H1 (cell line): ENCODE measurements around the gene CEP128. TPM values are rescaled to one million over a fixed set of nuclear protein-coding genes. Genes with fewer than 3 reads are reported as not detected.

ENCODE experiments used
- CTCF ChIA-PET: fragments of 300-600 bp; sonication (Branson Sonifier 250); formaldehyde crosslinking; loops from one replicate; lab custom pipeline; 2021; ENCODE audit not compliant: partially characterized antibody; lab: Charles Lee
- POLR2A ChIA-PET: fragments of 300-600 bp; sonication (Branson Sonifier 250); formaldehyde crosslinking; loops from one replicate; lab custom pipeline; 2021; ENCODE audit warnings: inconsistent platforms; ENCODE audit not compliant: partially characterized antibody; lab: Charles Lee
- DNase-seq, 2 experiments: peaks; one replicate each; pipeline versions ENCODE4 v3.0.0 to v3.0.0-alpha.2; 2010 to 2022; ENCODE audit warnings: low spot score in 2 of 2, low read depth in 1 of 2, mixed read lengths in 1 of 2
- FAIRE-seq: peaks from 2 replicates; lab custom pipeline; 2011; peaks lifted over from hg19 to GRCh38; lab: Jason Lieb, UNC
- H2AFZ ChIP-seq: 2 replicates; pipeline ENCODE4 v1.8.1; 2012; ENCODE audit warnings: low read length, inconsistent platforms
- H2AK5ac ChIP-seq: 2 replicates; pipeline ENCODE4 v1.6.1; 2013; ENCODE audit warnings: low read depth, low read length
- H2BK120ac ChIP-seq: replicated peaks from 2 replicates; pipeline ENCODE3; 2013; ENCODE audit warnings: low read depth, low read length, inconsistent platforms
- H2BK12ac ChIP-seq: 2 replicates; pipeline ENCODE4 v1.6.1; 2013; ENCODE audit warnings: low read depth, low read length
- H2BK15ac ChIP-seq: 2 replicates; pipeline ENCODE4 v1.6.1; 2013; ENCODE audit warnings: low read length
- H2BK20ac ChIP-seq: 2 replicates; pipeline ENCODE4 v1.6.1; 2013; ENCODE audit warnings: low read length
- H2BK5ac ChIP-seq: 2 replicates; pipeline ENCODE4 v1.6.1; 2013; ENCODE audit warnings: low read depth, low read length
- H3K14ac ChIP-seq: 2 replicates; pipeline ENCODE4 v1.6.1; 2013; ENCODE audit warnings: inconsistent platforms; ENCODE audit not compliant: insufficient read length
- H3K18ac ChIP-seq: 2 replicates; pipeline ENCODE4 v1.6.1; 2013; ENCODE audit warnings: low read length; ENCODE audit errors: extremely low read depth
- H3K23ac ChIP-seq: 2 replicates; pipeline ENCODE4 v1.6.1; 2013; ENCODE audit warnings: inconsistent platforms; ENCODE audit not compliant: insufficient read length
- H3K23me2 ChIP-seq: 2 replicates; pipeline ENCODE4 v1.6.1; 2013; ENCODE audit warnings: low read depth, low read length
- H3K27ac ChIP-seq: 2 replicates; pipeline ENCODE4 v1.6.1; 2011; ENCODE audit warnings: low read depth, low read length, inconsistent platforms
- H3K27me3 ChIP-seq, 4 experiments: replicated peaks in 1 of 4; 1 replicate in 1 of 4; 2 replicates in 3 of 4; pipeline versions ENCODE4 v1.6.1 to v1.8.1; 2011 to 2013; ENCODE audit warnings: low read length in 3 of 4, mild to moderate bottlenecking in 3 of 4, inconsistent platforms in 2 of 4, mixed read lengths in 2 of 4, moderate library complexity in 1 of 4; ENCODE audit not compliant: control insufficient read depth in 3 of 4, insufficient read depth in 3 of 4; ENCODE audit errors: extremely low read depth in 1 of 4
- H3K36me3 ChIP-seq, 4 experiments: 2 replicates each; pipeline versions ENCODE4 v1.6.1 to v1.8.1; 2011 to 2013; ENCODE audit warnings: mild to moderate bottlenecking in 4 of 4, low read length in 3 of 4, moderate library complexity in 2 of 4, control low read depth in 1 of 4, inconsistent platforms in 1 of 4; ENCODE audit not compliant: insufficient read depth in 4 of 4, control insufficient read depth in 2 of 4
- H3K4ac ChIP-seq: replicated peaks from 2 replicates; pipeline ENCODE3; 2013; ENCODE audit warnings: low read length, low read depth, mixed read lengths, inconsistent platforms; ENCODE audit not compliant: insufficient read length
- H3K4me1 ChIP-seq, 4 experiments: replicated peaks in 1 of 4; 1 replicate in 1 of 4; 2 replicates in 3 of 4; pipeline versions ENCODE4 v1.6.1 to v1.8.1; 2011 to 2013; ENCODE audit warnings: low read length in 3 of 4, inconsistent platforms in 2 of 4, mixed read lengths in 1 of 4; ENCODE audit not compliant: insufficient read depth in 4 of 4, control insufficient read depth in 3 of 4
- H3K4me2 ChIP-seq, 2 experiments: 2 replicates each; pipeline versions ENCODE4 v1.6.1 to v1.8.1; 2011 to 2013; ENCODE audit warnings: low read depth in 2 of 2, low read length in 2 of 2, control low read depth in 1 of 2, inconsistent platforms in 1 of 2, mild to moderate bottlenecking in 1 of 2; ENCODE audit not compliant: insufficient read depth in 1 of 2
- H3K4me3 ChIP-seq, 4 experiments: fragments of 200-600, 300-600 bp in 1 of 4; sonication (generic), shearing (Covaris generic), sonication (Bioruptor Twin) in 1 of 4; 2 replicates each; pipeline versions ENCODE4 v1.5.1 to v1.8.1; 2011 to 2016; ENCODE audit warnings: low read length in 4 of 4, low read depth in 3 of 4, control low read depth in 2 of 4, inconsistent platforms in 2 of 4, mild to moderate bottlenecking in 2 of 4, mixed read lengths in 1 of 4, moderate library complexity in 1 of 4; ENCODE audit not compliant: insufficient read depth in 2 of 4; ENCODE audit errors: extremely low read depth in 1 of 4
- H3K56ac ChIP-seq: replicated peaks from 2 replicates; pipeline ENCODE3; 2013; ENCODE audit warnings: low read depth, mild to moderate bottlenecking, mixed read lengths, low read length, inconsistent platforms; ENCODE audit not compliant: insufficient read length
- H3K79me1 ChIP-seq: 2 replicates; pipeline ENCODE4 v1.6.1; 2013; ENCODE audit warnings: low read depth, low read length, control low read depth
- H3K79me2 ChIP-seq, 2 experiments: 2 replicates each; pipeline versions ENCODE4 v1.6.1 to v1.8.1; 2012 to 2013; ENCODE audit warnings: low read length in 2 of 2, mild to moderate bottlenecking in 2 of 2, inconsistent platforms in 1 of 2; ENCODE audit not compliant: insufficient read depth in 2 of 2, control insufficient read depth in 1 of 2
- H3K9ac ChIP-seq, 4 experiments: replicated peaks in 1 of 4; 1 replicate in 1 of 4; 2 replicates in 3 of 4; pipeline versions ENCODE4 v1.6.1 to v1.8.1; 2011 to 2013; ENCODE audit warnings: low read depth in 3 of 4, low read length in 3 of 4, control low read depth in 2 of 4, mild to moderate bottlenecking in 2 of 4, moderate library complexity in 2 of 4, inconsistent platforms in 1 of 4; ENCODE audit errors: extremely low read depth in 1 of 4
- H3K9me3 ChIP-seq, 2 experiments: 2 replicates each; pipeline versions ENCODE4 v1.6.1 to v1.8.1; 2012 to 2013; ENCODE audit warnings: mild to moderate bottlenecking in 2 of 2, moderate library complexity in 2 of 2, control low read depth in 1 of 2, inconsistent platforms in 1 of 2, low read depth in 1 of 2, low read length in 1 of 2, mixed read lengths in 1 of 2; ENCODE audit not compliant: insufficient read depth in 2 of 2
- H4K20me1 ChIP-seq, 2 experiments: replicated peaks in 1 of 2; 2 replicates each; pipeline versions ENCODE3 to v1.8.1; 2011 to 2013; ENCODE audit warnings: inconsistent platforms in 2 of 2, low read length in 2 of 2, mild to moderate bottlenecking in 1 of 2; ENCODE audit not compliant: insufficient read depth in 2 of 2, control insufficient read depth in 1 of 2
- H4K5ac ChIP-seq: 2 replicates; pipeline ENCODE4 v1.6.1; 2013; ENCODE audit warnings: low read length, low read depth, mixed read lengths, inconsistent platforms; ENCODE audit not compliant: insufficient read length
- H4K8ac ChIP-seq: 2 replicates; pipeline ENCODE4 v1.8.0; 2013; ENCODE audit warnings: mild to moderate bottlenecking, moderate library complexity, low read length, inconsistent platforms; ENCODE audit not compliant: insufficient read depth; ENCODE audit errors: extremely low read depth
- H4K91ac ChIP-seq: replicated peaks from 2 replicates; pipeline ENCODE3; 2013; ENCODE audit warnings: low read length, mixed read lengths, inconsistent platforms; ENCODE audit not compliant: insufficient read length
- CHD1 ChIP-seq: IDR thresholded peaks from 2 replicates; pipeline ENCODE4 v1.6.1; 2012; ENCODE audit warnings: low read depth, low read length, improper control_type of control experiment
- EGR1 ChIP-seq: IDR thresholded peaks from 2 replicates; pipeline ENCODE4 v1.6.1; 2011; ENCODE audit warnings: low read depth, low read length, borderline replicate concordance
- EP300 ChIP-seq, 2 experiments: IDR thresholded peaks; 1 replicate in 1 of 2; 2 replicates in 1 of 2; pipeline ENCODE4 v1.6.1; 2011 to 2012; ENCODE audit warnings: low read depth in 2 of 2, low read length in 2 of 2, mild to moderate bottlenecking in 2 of 2, borderline replicate concordance in 1 of 2, inconsistent platforms in 1 of 2, moderate library complexity in 1 of 2
- GABPA ChIP-seq: IDR thresholded peaks from 2 replicates; pipeline ENCODE4 v1.6.1; 2011; ENCODE audit warnings: mild to moderate bottlenecking, low read length, moderate library complexity, borderline replicate concordance; ENCODE audit not compliant: insufficient read depth
- JUN ChIP-seq: IDR thresholded peaks from 2 replicates; pipeline ENCODE4 v1.6.1; 2011; ENCODE audit warnings: low read depth, mild to moderate bottlenecking, improper control_type of control experiment, low read length
- NANOG ChIP-seq: IDR thresholded peaks from 2 replicates; pipeline ENCODE4 v1.6.1; 2011; ENCODE audit warnings: low read length, low read depth, mild to moderate bottlenecking, inconsistent platforms; ENCODE audit not compliant: insufficient read depth, poor library complexity, severe bottlenecking
- RNF2 ChIP-seq: fragments of 200-900, 300-1000 bp; sonication (generic); IDR thresholded peaks from 2 replicates; pipeline ENCODE4 v1.7.1; 2016; ENCODE audit warnings: borderline replicate concordance, low read depth, mild to moderate bottlenecking, antibody characterized with exemption, low read length; ENCODE audit not compliant: poor library complexity, severe bottlenecking; ENCODE audit errors: missing control alignments
- SP2 ChIP-seq: IDR thresholded peaks from 2 replicates; pipeline ENCODE4 v1.6.1; 2012; ENCODE audit warnings: mild to moderate bottlenecking, low read length, inconsistent platforms
- TEAD4 ChIP-seq: IDR thresholded peaks from 2 replicates; pipeline ENCODE4 v1.6.1; 2012; ENCODE audit warnings: low read depth, low read length, inconsistent platforms, mixed read lengths
- YY1 ChIP-seq: IDR thresholded peaks from 2 replicates; pipeline ENCODE4 v1.6.1; 2011; ENCODE audit warnings: low read depth, mild to moderate bottlenecking, low read length
- WGBS, 2 experiments: shearing (Covaris generic) in 1 of 2; methylation state at CpG; one replicate each; pipeline versions ENCODE4 v1.1.6 to v1.1.7; 2013 to 2015; ENCODE audit warnings: low lambda C conversion rate in 2 of 2, mixed read lengths in 2 of 2, inconsistent platforms in 1 of 2, low coverage in 1 of 2, missing lambda C conversion rate in 1 of 2; ENCODE audit not compliant: insufficient replicate concordance in 2 of 2, insufficient coverage in 1 of 2, insufficient read length in 1 of 2; ENCODE audit errors: extremely low coverage in 1 of 2, missing lambda C conversion rate in 1 of 2; 5-methylcytosine and 5-hydroxymethylcytosine counted together
- polyA plus RNA-seq, 7 experiments: library from polyadenylated mRNA; depleted of rRNA in 3 of 7; stranded (reverse) in 5 of 7; unstranded in 2 of 7; fragments of >200 nt in 5 of 7; fragments of 200-250 nt in 2 of 7; gene quantifications; 1 replicate in 5 of 7; 2 replicates in 1 of 7; 4 replicates in 1 of 7; pipeline versions ENCODE4 v1.2.1 to v1.2.3, GENCODE V29; 2011 to 2013; ENCODE audit warnings: missing spikeins in 2 of 7, mixed read lengths in 2 of 7
- total RNA-seq: library from RNA; stranded (reverse); fragmentation: NEBNext Ultra II Directional; extraction: Animal tissue kit (Norgen Biotek cat#: 25700); gene quantifications from 2 replicates; pipeline ENCODE4 v1.2.1, GENCODE V29; 2021
- TF ChIP-seq, protein P1 (sequence below): IDR thresholded peaks from 2 replicates; pipeline ENCODE4 v1.6.1; 2012; ENCODE audit warnings: inconsistent platforms

The CEP128 gene
- total and polyA plus RNA-seq, 2 of the 8 experiments (the other 6 are each of a cell fraction or from before 2014, with no cell fraction given): 1.9 to 17.0 TPM

DNA sequence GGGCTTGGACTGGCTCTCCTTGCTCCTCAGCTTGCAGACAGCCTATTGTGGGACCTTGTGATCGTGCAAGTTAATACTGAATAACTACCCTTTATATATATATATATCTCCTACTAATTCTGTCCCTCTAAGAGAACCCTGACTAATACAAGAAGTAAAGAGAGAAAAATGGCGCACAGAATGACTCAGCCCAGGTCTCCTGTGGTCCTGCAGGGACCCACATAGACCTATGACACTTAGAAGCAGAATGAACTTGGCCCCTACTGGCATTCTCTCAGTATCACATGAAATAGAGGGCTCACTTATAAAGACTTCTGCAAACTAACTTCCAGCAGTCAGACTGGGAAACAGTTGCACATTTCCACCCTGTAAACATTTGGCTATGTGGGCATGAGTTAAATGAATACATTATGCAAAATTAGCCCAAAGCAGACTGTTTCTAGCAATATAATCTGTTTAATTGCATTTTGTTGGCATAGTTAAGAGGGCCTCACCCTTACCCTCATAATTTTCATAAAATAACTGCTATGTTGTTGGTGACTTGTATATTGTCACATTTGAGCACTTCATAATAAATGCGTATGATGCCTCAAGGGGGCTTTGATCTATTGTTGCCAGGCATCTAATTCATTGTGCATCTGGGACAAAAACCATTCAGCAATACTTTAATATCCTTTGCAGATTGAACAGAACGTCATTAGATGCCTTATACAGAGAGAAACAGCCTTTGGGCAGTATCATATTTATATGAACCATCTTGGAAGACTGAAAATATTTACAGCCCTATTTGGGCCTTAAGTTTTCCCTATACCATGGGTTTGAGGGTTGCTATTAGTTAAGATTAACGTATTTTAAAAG, 380.5 kb downstream of the CEP128 start:
- no peaks in the 10 kb centered on the region for H3K27me3 ChIP-seq
- no peak for FAIRE-seq
- no peak overlapping the region for H3K4me3 ChIP-seq
- H3K14ac ChIP-seq: no peak overlapping the region
- no peak for DNase-seq
- no peak overlapping the region for H2AFZ ChIP-seq
- H3K79me1 ChIP-seq: no peaks in the 10 kb centered on the region
- H2BK120ac ChIP-seq: no peak overlapping the region
- H4K8ac ChIP-seq: no peak overlapping the region
- no peak overlapping the region for H3K4me2 ChIP-seq
- H3K4ac ChIP-seq: no peak overlapping the region
- no peak overlapping the region for H4K91ac ChIP-seq
- no peaks in the 10 kb centered on the region for H3K23me2 ChIP-seq
- H2BK12ac ChIP-seq: no peak overlapping the region
- no peak overlapping the region for H3K23ac ChIP-seq
- H3K27ac ChIP-seq: no peak overlapping the region
- no peaks in the 10 kb centered on the region for H3K9me3 ChIP-seq
- H2BK5ac ChIP-seq: no peak overlapping the region
- TF ChIP-seq EP300 (IDR thresholded peaks at IDR 0.05; ENCODE audit: borderline replicate concordance in 1 of 2, low read depth in 2 of 2, low read length in 2 of 2) (no peak), NANOG (no peak), JUN (no peak), EGR1 (no peak), SP2 (no peak), YY1 (no peak), CHD1 (no peak), GABPA (no peak), RNF2 (no peak), TEAD4 (no peak)
- TF ChIP-seq, protein P1, sequence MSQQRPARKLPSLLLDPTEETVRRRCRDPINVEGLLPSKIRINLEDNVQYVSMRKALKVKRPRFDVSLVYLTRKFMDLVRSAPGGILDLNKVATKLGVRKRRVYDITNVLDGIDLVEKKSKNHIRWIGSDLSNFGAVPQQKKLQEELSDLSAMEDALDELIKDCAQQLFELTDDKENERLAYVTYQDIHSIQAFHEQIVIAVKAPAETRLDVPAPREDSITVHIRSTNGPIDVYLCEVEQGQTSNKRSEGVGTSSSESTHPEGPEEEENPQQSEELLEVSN: no peak
- no peak overlapping the region for H3K9ac ChIP-seq
- WGBS, 2 experiments: 86% methylated on average over 5 of the region's 5 CpGs; no CpG with 5 or more reads in 1 of the 2 experiments
- no peak overlapping the region for H2BK20ac ChIP-seq
- H2BK15ac ChIP-seq: no peak overlapping the region
- H3K79me2 ChIP-seq: no peaks in the 10 kb centered on the region
- no peaks in the 10 kb centered on the region for H3K36me3 ChIP-seq
- H3K4me1 ChIP-seq: peaks cover 0 to 3% (median 0%) of the 10 kb centered on the region in 4 experiments; a peak in 1 of 7 replicates
- CTCF ChIA-PET: no interaction called here
- H4K20me1 ChIP-seq: no peaks in the 10 kb centered on the region
- no peak overlapping the region for H4K5ac ChIP-seq
- no peak overlapping the region for H3K56ac ChIP-seq
- H2AK5ac ChIP-seq: no peak overlapping the region
- POLR2A ChIA-PET: no interaction called here
- no peak overlapping the region for H3K18ac ChIP-seq
